ENCODE data around the gene KIF26B.
"Not testable (repeated sequence)": the region's sequence is repeated elsewhere in the genome, so short reads cannot be mapped to it uniquely, and the experiment has no call there.

The KIF26B gene

GRCh38 chr1:245319094-245319493 is 164.3 kb downstream of the KIF26B start:
- H3K36me3 ChIP-seq (ENCODE audit: insufficient read depth, insufficient read length, low read length), result no peaks in the 10 kb centered on the region
- no peak overlapping the region for H3K9ac ChIP-seq (ENCODE audit: insufficient read length, low read depth)
- no peak overlapping the region for H3K4me3 ChIP-seq (ENCODE audit: insufficient read length, low read depth)
- peaks cover 9% of the 10 kb centered on the region for H3K4me1 ChIP-seq (ENCODE audit: insufficient read depth, insufficient read length)
- no peaks in the 10 kb centered on the region for H3K27me3 ChIP-seq (ENCODE audit: insufficient read depth, insufficient read length)
- no peaks in the 10 kb centered on the region for H3K9me3 ChIP-seq (ENCODE audit: insufficient read depth, low read length)
- TF ChIP-seq YY1 (IDR thresholded peaks at IDR 0.05; ENCODE audit: insufficient read depth, insufficient read length) (no peak), ZNF274 (IDR thresholded peaks at IDR 0.05; ENCODE audit: low read depth, low read length) (no peak), SUZ12 (IDR thresholded peaks at IDR 0.05; ENCODE audit: extremely low read depth, insufficient read depth, insufficient read length) (no peak)
- no peak for DNase-seq (ENCODE audit: low read depth, low spot score)

- no peaks in the 10 kb centered on the region for H3K27me3 ChIP-seq (ENCODE audit: insufficient read depth, insufficient read length)
- H3K4me1 ChIP-seq (ENCODE audit: insufficient read depth, insufficient read length), result peaks cover 3% of the 10 kb centered on the region
- H3K36me3 ChIP-seq (ENCODE audit: insufficient read depth, insufficient read length, low read length), result no peaks in the 10 kb centered on the region
- no peak overlapping the region for H3K4me3 ChIP-seq (ENCODE audit: insufficient read length, low read depth)
- no peaks in the 10 kb centered on the region for H3K9me3 ChIP-seq (ENCODE audit: insufficient read depth, low read length)
- no peak for DNase-seq (ENCODE audit: low read depth, low spot score)
- TF ChIP-seq YY1 (IDR thresholded peaks at IDR 0.05; ENCODE audit: insufficient read depth, insufficient read length) (no peak), SUZ12 (IDR thresholded peaks at IDR 0.05; ENCODE audit: extremely low read depth, insufficient read depth, insufficient read length) (no peak), ZNF274 (IDR thresholded peaks at IDR 0.05; ENCODE audit: low read depth, low read length) (no peak)
- H3K9ac ChIP-seq (ENCODE audit: insufficient read length, low read depth), result no peak overlapping the region
These were observed 167.9 kb downstream of the KIF26B start for GRCh38 chr1:245322673-245323072.

GRCh38 chr1:245323765-245324164 is 169.0 kb downstream of the KIF26B start:
- not testable (repeated sequence) for H3K4me3 ChIP-seq (ENCODE audit: insufficient read length, low read depth); H3K27me3 ChIP-seq (ENCODE audit: insufficient read depth, insufficient read length); H3K36me3 ChIP-seq (ENCODE audit: insufficient read depth, insufficient read length, low read length); H3K9ac ChIP-seq (ENCODE audit: insufficient read length, low read depth); DNase-seq (ENCODE audit: low read depth, low spot score); H3K4me1 ChIP-seq (ENCODE audit: insufficient read depth, insufficient read length); H3K9me3 ChIP-seq (ENCODE audit: insufficient read depth, low read length)

- no peaks in the 10 kb centered on the region for H3K9me3 ChIP-seq (ENCODE audit: insufficient read depth, low read length)
- no peak overlapping the region for H3K9ac ChIP-seq (ENCODE audit: insufficient read length, low read depth)
- H3K36me3 ChIP-seq (ENCODE audit: insufficient read depth, insufficient read length, low read length), result no peaks in the 10 kb centered on the region
- H3K4me3 ChIP-seq (ENCODE audit: insufficient read length, low read depth), result no peak overlapping the region
- DNase-seq (ENCODE audit: low read depth, low spot score), result no peak
- no peak for TF ChIP-seq SUZ12 (IDR thresholded peaks at IDR 0.05; ENCODE audit: extremely low read depth, insufficient read depth, insufficient read length)
- no peak for TF ChIP-seq ZNF274 (IDR thresholded peaks at IDR 0.05; ENCODE audit: low read depth, low read length)
- TF ChIP-seq YY1 (IDR thresholded peaks at IDR 0.05; ENCODE audit: insufficient read depth, insufficient read length), result no peak
- no peaks in the 10 kb centered on the region for H3K27me3 ChIP-seq (ENCODE audit: insufficient read depth, insufficient read length)
- H3K4me1 ChIP-seq (ENCODE audit: insufficient read depth, insufficient read length), result no peaks in the 10 kb centered on the region
These were observed 171.4 kb downstream of the KIF26B start for GRCh38 chr1:245325922-245326795.

GRCh38 chr1:245327360-245327759 is 172.6 kb downstream of the KIF26B start:
- Histone ChIP-seq H3K9ac (ENCODE audit: insufficient read length, low read depth) (no peak overlapping the region), H3K9me3 (ENCODE audit: insufficient read depth, low read length) (no peaks in the 10 kb centered on the region), H3K27me3 (ENCODE audit: insufficient read depth, insufficient read length) (no peaks in the 10 kb centered on the region), H3K4me3 (ENCODE audit: insufficient read length, low read depth) (no peak overlapping the region), H3K4me1 (ENCODE audit: insufficient read depth, insufficient read length) (no peaks in the 10 kb centered on the region), H3K36me3 (ENCODE audit: insufficient read depth, insufficient read length, low read length) (no peaks in the 10 kb centered on the region)
- TF ChIP-seq ZNF274 (IDR thresholded peaks at IDR 0.05; ENCODE audit: low read depth, low read length) (no peak), YY1 (IDR thresholded peaks at IDR 0.05; ENCODE audit: insufficient read depth, insufficient read length) (no peak), SUZ12 (IDR thresholded peaks at IDR 0.05; ENCODE audit: extremely low read depth, insufficient read depth, insufficient read length) (no peak)
- no peak for DNase-seq (ENCODE audit: low read depth, low spot score)

GRCh38 chr1:245327842-245328241 is 173.1 kb downstream of the KIF26B start:
- H3K9me3 ChIP-seq (ENCODE audit: insufficient read depth, low read length), result no peaks in the 10 kb centered on the region
- H3K9ac ChIP-seq (ENCODE audit: insufficient read length, low read depth), result no peak overlapping the region
- no peak for DNase-seq (ENCODE audit: low read depth, low spot score)
- TF ChIP-seq ZNF274 (IDR thresholded peaks at IDR 0.05; ENCODE audit: low read depth, low read length) (no peak), YY1 (IDR thresholded peaks at IDR 0.05; ENCODE audit: insufficient read depth, insufficient read length) (no peak), SUZ12 (IDR thresholded peaks at IDR 0.05; ENCODE audit: extremely low read depth, insufficient read depth, insufficient read length) (no peak)
- no peaks in the 10 kb centered on the region for H3K4me1 ChIP-seq (ENCODE audit: insufficient read depth, insufficient read length)
- no peak overlapping the region for H3K4me3 ChIP-seq (ENCODE audit: insufficient read length, low read depth)
- no peaks in the 10 kb centered on the region for H3K27me3 ChIP-seq (ENCODE audit: insufficient read depth, insufficient read length)
- H3K36me3 ChIP-seq (ENCODE audit: insufficient read depth, insufficient read length, low read length), result no peaks in the 10 kb centered on the region

GRCh38 chr1:245330951-245331350 is 176.2 kb downstream of the KIF26B start:
- H3K9ac ChIP-seq (ENCODE audit: insufficient read length, low read depth), result no peak overlapping the region
- TF ChIP-seq YY1 (IDR thresholded peaks at IDR 0.05; ENCODE audit: insufficient read depth, insufficient read length), result no peak
- no peak for TF ChIP-seq SUZ12 (IDR thresholded peaks at IDR 0.05; ENCODE audit: extremely low read depth, insufficient read depth, insufficient read length)
- TF ChIP-seq ZNF274 (IDR thresholded peaks at IDR 0.05; ENCODE audit: low read depth, low read length), result no peak
- H3K36me3 ChIP-seq (ENCODE audit: insufficient read depth, insufficient read length, low read length), result no peaks in the 10 kb centered on the region
- H3K4me3 ChIP-seq (ENCODE audit: insufficient read length, low read depth), result no peak overlapping the region
- no peaks in the 10 kb centered on the region for H3K4me1 ChIP-seq (ENCODE audit: insufficient read depth, insufficient read length)
- no peak for DNase-seq (ENCODE audit: low read depth, low spot score)
- H3K27me3 ChIP-seq (ENCODE audit: insufficient read depth, insufficient read length), result no peaks in the 10 kb centered on the region
- no peaks in the 10 kb centered on the region for H3K9me3 ChIP-seq (ENCODE audit: insufficient read depth, low read length)

All from NT2/D1 (cell line).